HG03135 (cell line): ENCODE measurements around the gene HMX3.

Experiments
- ATAC-seq: cut with Tn5 transposase; IDR thresholded peaks from one replicate; pipeline ENCODE4 v1.9.1; 2021; ENCODE audit warnings: mild to moderate bottlenecking, moderate library complexity; ENCODE audit not compliant: unreplicated experiment

HMX3 gene

GRCh38 chr10:123146894-123147634 is 11.3 kb downstream of the HMX3 start:
- no peak for ATAC-seq

GRCh38 chr10:123147635-123148413 is 12.1 kb downstream of the HMX3 start, which contains the start of gene HMX2:
Gene HMX2 (plus strand): TSS chr10:123148136. CDS start chr10:123148379, 243 bp downstream.
- ATAC-seq: no peak

DNA sequence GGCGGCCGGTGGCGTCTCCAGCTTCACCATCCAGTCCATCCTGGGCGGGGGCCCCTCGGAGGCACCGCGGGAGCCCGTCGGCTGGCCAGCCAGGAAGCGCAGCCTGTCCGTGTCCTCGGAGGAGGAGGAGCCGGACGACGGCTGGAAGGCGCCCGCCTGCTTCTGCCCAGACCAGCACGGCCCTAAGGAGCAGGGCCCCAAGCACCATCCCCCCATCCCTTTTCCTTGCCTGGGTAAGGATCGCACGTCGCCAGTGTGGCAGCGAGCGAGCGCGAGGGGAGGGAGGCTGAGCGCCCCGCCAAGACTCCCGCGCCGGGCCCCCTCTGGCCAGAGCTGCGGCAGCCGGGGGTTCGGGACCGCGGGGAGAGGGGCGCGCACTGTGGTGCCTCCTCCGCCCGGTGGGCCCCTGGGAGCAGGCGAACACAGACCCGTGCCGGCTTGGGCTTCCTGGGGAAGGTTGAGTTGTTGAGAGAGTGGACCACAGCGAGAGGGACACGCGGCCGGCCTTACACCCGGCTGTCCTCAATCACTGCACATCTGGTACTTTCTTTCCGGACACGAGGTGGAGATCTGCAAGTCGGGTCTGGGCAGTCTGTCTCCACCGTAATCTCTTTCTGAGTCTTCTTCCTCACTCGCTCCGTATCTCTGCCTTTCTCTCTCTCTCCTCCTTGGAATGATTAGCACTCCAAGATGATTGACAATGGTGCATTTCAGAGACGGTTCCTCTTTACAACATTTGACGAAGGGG is 12.8 kb downstream of the HMX3 start:
- no peak for ATAC-seq

DNA sequence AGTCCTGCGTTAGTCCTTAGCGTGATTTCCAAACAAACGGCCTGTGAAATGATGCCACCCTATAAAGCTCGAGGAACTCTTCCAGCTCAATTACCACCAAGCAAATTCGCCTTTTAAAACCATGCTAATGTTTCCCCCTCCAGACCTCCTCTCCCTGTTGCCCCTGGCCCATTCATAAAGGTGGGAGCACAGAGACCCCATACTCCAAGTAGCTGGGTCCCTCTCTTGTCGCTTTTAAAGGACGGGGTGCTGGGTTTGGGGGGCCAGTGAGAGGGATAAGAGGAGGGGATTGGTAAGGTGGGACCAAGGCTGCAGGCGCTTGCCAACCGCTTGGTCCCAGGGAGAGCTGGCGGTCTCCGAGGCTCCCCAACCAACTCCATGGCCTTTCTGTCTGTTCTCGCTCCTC is 13.4 kb downstream of the HMX3 start:
- no peak for ATAC-seq

DNA sequence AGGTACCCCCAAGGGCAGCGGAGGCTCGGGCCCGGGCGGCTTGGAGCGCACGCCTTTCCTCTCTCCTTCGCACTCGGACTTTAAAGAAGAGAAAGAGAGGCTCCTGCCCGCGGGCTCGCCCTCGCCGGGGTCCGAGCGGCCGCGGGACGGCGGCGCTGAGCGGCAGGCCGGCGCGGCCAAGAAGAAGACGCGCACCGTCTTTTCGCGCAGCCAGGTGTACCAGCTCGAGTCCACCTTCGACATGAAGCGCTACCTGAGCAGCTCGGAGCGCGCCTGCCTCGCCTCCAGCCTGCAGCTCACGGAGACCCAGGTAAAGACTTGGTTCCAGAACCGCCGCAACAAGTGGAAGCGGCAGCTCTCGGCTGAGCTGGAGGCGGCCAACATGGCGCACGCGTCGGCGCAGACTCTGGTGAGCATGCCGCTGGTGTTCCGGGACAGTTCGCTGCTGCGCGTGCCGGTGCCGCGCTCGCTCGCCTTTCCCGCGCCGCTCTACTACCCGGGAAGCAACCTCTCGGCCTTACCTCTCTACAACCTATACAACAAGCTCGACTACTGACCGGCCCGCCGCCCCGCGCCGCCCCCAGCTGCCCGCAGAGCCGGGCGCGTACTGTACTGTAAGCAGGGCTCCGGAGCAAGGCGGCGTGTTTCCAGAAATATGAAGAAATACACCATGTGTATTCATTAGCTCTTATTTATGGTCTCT is 13.9 kb downstream of the HMX3 start:
- ATAC-seq: no peak

DNA sequence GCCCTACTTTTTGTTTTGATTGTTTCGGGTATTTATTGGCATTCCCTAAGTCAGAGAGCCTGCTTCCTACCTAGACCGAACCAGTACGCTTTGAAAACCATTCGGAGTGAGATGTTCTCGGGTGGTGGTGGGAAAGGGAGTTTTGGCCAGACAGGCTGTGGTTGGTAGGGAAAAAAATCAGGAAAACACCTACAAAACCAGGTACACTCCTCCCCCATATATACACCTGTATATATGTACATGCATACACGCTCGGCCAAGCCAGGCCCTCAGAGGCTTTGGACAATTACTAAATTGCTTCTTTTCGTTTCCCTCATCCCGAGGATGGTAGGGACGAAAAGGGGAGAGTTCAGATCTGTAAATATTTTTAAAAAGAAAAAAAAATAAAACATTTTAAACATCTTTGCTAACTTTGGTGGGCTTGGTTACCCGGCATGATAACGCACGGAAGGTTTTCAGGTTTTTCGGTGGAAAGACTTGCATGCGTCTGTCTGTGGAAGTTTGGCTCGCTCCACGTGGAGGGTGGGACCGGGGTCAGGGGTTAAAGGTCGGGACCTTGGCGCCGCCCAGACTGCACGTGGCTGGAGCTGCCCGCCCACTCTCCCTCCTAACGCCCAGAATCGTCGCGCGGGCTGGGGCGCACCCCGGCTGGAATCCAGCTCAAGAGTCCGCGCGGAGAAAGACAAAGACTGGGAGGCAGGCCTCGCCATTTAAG is 14.7 kb downstream of the HMX3 start:
- no peak for ATAC-seq

DNA sequence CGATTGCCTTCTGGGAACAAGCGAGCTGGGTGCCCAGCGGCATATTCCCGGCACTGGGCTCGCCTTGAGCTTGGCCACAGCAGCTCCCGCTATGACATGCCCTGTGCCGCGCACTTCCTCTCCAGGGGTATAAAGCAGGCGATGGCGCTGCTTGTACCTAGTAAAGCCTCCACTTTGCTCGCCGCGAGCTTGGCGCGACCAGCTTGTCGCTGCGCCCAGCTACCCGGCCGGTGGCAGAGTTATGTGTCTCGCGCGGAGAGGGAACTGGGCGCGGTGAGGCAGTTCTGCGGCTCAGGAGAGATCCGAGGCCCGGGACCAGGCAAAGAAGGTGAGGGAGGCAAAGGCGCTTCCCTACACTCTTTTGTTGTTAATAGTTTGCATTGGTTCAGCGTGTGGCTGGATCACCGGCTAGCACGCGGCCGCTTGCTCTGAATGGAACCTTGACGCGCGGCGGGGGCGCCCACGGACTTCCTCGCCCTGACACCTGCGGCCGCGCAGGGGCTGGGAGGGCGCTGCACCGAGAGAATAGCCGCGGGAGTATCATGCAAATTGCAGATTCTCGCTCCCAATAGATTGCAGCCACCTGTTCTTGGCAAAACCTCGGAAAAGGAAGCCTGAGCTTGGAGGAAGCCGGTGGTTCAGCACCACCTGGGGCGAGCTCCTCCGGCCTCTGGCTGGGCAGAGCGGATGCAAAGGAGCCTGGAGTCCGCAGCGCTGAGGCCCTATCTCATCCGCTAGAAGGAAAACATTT is 15.4 kb downstream of the HMX3 start:
- ATAC-seq: no peak

GRCh38 chr10:123151737-123152135 is 16.0 kb downstream of the HMX3 start:
- ATAC-seq: no peak

DNA sequence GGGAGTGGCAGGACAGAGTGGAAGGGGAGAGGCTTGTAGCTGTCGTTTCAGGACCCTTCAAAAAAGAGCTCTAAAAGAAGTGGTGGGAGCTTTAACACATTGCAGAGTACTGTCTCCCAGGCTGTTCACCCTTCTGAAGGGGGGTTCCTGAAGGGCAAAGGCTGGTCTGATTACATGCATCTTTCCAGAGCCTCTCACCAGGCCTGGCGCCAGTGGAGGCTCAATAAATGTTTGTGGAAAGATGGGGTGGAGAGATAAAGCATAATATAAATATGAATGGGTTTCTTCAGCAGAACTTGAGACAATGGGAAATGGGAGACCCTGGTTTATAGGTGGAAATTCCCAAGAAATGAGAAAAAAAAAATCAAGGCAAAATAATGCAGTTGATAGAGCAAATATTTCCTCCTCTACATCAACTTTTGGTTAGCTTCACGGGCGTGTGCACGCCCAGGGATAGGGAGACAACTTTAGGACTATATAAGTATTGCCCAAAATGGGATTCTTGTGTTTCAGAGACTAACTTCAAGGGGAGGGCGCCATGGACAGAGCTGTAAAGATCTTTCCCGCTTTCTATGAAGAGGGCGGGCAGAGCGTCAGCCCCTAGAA is 17.8 kb downstream of the HMX3 start:
- ATAC-seq: no peak

GRCh38 chr10:123154092-123154710 is 18.4 kb downstream of the HMX3 start, which contains the start of gene BUB3:
Gene BUB3 (plus strand): TSS chr10:123154402. CDS start chr10:123154918, 516 bp downstream.
- peak; percentile 95 for ATAC-seq

GRCh38 chr10:123154711-123155505 is 19.1 kb downstream of the HMX3 start:
- ATAC-seq: peak; percentile 49

GRCh38 chr10:123156078-123156477 is 20.3 kb downstream of the HMX3 start:
- ATAC-seq: no peak

DNA sequence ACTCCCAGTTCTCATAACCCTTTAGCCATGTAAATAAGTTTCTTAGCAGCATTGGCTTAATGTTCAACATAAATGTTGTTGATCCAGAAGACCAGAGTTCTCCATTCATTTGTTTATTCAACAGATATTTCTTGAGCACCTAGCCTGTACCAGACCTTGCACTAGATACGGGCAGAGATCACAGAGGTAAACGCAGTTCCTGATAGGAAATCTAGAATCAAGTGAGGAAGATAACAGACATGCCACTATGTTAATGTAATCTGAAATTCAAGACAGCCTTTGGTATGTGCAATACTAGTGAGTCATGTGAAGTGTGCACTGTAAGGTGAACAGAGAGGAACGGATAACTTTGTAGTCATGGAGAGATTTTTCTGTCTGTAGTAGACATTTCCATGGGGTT is 21.4 kb downstream of the HMX3 start:
- ATAC-seq: no peak

GRCh38 chr10:123158682-123159081 is 22.9 kb downstream of the HMX3 start:
- no peak for ATAC-seq

DNA sequence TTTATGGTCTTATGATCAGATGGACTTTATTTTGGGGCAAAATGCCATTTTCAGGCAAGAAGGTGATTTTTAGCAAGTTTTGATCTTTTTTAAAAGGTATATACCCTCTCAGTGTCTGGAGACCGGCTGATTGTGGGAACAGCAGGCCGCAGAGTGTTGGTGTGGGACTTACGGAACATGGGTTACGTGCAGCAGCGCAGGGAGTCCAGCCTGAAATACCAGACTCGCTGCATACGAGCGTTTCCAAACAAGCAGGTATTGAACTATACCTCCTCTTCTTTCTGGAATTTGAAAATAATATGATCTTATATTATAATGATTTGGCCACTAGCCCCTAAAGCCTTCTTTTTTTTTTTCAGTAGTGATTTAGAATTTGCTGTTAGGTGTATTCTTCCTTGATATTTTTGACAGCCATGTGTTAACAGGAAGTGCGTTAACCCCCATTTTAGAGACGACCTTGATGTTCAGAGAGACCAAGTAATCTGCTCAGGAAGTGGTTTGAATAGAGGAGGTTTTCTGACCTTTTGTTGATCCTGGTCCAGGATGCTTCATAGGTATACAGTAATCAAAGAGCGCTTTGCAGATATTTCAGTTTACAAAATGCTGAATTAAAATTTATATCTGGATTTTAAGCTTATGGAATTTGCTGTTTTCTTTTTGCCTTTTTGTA is 24.7 kb downstream of the HMX3 start:
- no peak for ATAC-seq

GRCh38 chr10:123164319-123164718 is 28.5 kb downstream of the HMX3 start:
- no peak for ATAC-seq

DNA sequence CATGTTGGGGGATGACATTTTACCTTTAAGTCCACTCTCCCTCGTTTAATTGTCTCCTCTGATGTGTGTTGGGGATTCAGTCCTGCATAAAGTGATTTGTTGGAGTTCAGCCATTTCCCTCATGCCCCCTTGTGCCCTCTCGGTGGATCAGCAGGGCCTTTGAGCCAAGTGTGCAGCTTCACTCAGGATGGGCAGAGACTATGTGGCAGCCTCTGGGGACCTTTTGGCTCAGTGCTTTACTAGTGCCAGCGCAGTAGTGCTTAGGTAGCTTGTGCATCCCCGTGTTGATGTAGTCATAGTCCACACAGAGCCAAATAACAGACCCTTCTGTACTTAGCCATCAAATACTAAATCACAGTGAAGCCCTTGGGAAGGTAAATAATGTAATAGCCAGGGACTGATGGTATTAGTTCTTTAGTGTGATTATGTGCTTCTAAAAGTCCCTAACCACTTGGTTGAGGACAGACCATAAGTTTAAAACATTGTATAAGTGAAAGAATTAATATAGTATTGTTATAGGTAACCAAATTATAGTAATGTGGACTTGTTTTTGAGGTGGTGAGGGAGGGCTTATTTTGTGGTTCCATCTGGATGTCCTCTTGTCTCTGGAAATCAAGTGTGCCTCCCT is 29.8 kb downstream of the HMX3 start:
- ATAC-seq: no peak
